Measurements from ENCODE around the gene ERICH4. TPM values are rescaled to one million over a fixed set of nuclear protein-coding genes. Genes with fewer than 3 reads are reported as not detected.

Gene ERICH4
- total and polyA plus RNA-seq, 3 donors from 2014 or later: 0.61 to 1.8 TPM; not detected in 1

- Histone ChIP-seq H3K27ac (no peak overlapping the region), H3K36me3 (ENCODE audit: low read depth, missing control alignments) (no peaks in the 10 kb centered on the region), H3K9me3 (no peaks in the 10 kb centered on the region), H3K4me3 (no peak overlapping the region), H3K4me1 (no peaks in the 10 kb centered on the region), H3K27me3 (no peaks in the 10 kb centered on the region)
- intact Hi-C loops (cut with DNase I; ENCODE audit: low total_unique reads): no loop called here
- TF ChIP-seq CTCF (IDR thresholded peaks at IDR 0.05) (no peak), POLR2A (IDR thresholded peaks at IDR 0.05) (no peak)
- WGBS, 2 donors: 83 to 84% methylated on average over 8 of the region's 8 CpGs
- DNase-seq: no peak
Measured at GRCh38 chr19:41420101-41420880, 22.7 kb upstream of the ERICH4 start.

- H3K27me3 ChIP-seq: no peaks in the 10 kb centered on the region
- intact Hi-C loops (cut with DNase I; ENCODE audit: low total_unique reads): no loop called here
- TF ChIP-seq CTCF (IDR thresholded peaks at IDR 0.05) (no peak), POLR2A (IDR thresholded peaks at IDR 0.05) (no peak)
- no peak overlapping the region for H3K4me3 ChIP-seq
- no peak for DNase-seq
- 90 to 91% methylated on average over 6 of the region's 6 CpGs for WGBS, 2 donors
- no peaks in the 10 kb centered on the region for H3K4me1 ChIP-seq
- H3K27ac ChIP-seq: no peak overlapping the region
- H3K36me3 ChIP-seq (ENCODE audit: low read depth, missing control alignments): no peaks in the 10 kb centered on the region
- no peaks in the 10 kb centered on the region for H3K9me3 ChIP-seq
Measured at GRCh38 chr19:41421314-41421713, 21.6 kb upstream of the ERICH4 start.

- DNase-seq: no peak
- H3K36me3 ChIP-seq (ENCODE audit: low read depth, missing control alignments): no peaks in the 10 kb centered on the region
- no peak overlapping the region for H3K27ac ChIP-seq
- WGBS, 2 donors: 94 to 96% methylated on average over 20 of the region's 20 CpGs
- TF ChIP-seq CTCF (IDR thresholded peaks at IDR 0.05): no peak
- no peak for TF ChIP-seq POLR2A (IDR thresholded peaks at IDR 0.05)
- no peaks in the 10 kb centered on the region for H3K27me3 ChIP-seq
- peaks cover 1% of the 10 kb centered on the region for H3K4me1 ChIP-seq
- no peaks in the 10 kb centered on the region for H3K9me3 ChIP-seq
- no peak overlapping the region for H3K4me3 ChIP-seq
- intact Hi-C loops (cut with DNase I; ENCODE audit: low total_unique reads): no loop called here
Measured at GRCh38 chr19:41421973-41422372, 21.0 kb upstream of the ERICH4 start.

- no peak overlapping the region for H3K4me3 ChIP-seq
- no peaks in the 10 kb centered on the region for H3K9me3 ChIP-seq
- DNase-seq: no peak
- H3K27me3 ChIP-seq: no peaks in the 10 kb centered on the region
- H3K4me1 ChIP-seq: peaks cover 5% of the 10 kb centered on the region
- TF ChIP-seq POLR2A (IDR thresholded peaks at IDR 0.05) (no peak), CTCF (IDR thresholded peaks at IDR 0.05) (no peak)
- H3K27ac ChIP-seq: no peak overlapping the region
- intact Hi-C loops (cut with DNase I; ENCODE audit: low total_unique reads): no loop called here
- 82 to 85% methylated on average over 18 of the region's 18 CpGs for WGBS, 2 donors
- H3K36me3 ChIP-seq (ENCODE audit: low read depth, missing control alignments): no peaks in the 10 kb centered on the region
Measured at GRCh38 chr19:41422456-41422855, 20.5 kb upstream of the ERICH4 start.

- Histone ChIP-seq H3K27ac (no peak overlapping the region), H3K9me3 (no peaks in the 10 kb centered on the region), H3K27me3 (no peaks in the 10 kb centered on the region), H3K4me1 (peaks cover 10% of the 10 kb centered on the region), H3K36me3 (ENCODE audit: low read depth, missing control alignments) (no peaks in the 10 kb centered on the region), H3K4me3 (no peak overlapping the region)
- WGBS, 2 donors: 94 to 97% methylated on average over 12 of the region's 12 CpGs
- intact Hi-C loops (cut with DNase I; ENCODE audit: low total_unique reads): no loop called here
- TF ChIP-seq POLR2A (IDR thresholded peaks at IDR 0.05) (no peak), CTCF (IDR thresholded peaks at IDR 0.05) (no peak)
- no peak for DNase-seq
Measured at GRCh38 chr19:41422955-41423354, 20.0 kb upstream of the ERICH4 start.
